NCI-H82 (cell line): ENCODE measurements around the gene STK25.

ENCODE experiments used
- DNase-seq: peaks from one replicate; lab custom pipeline; 2025; lab: John Stamatoyannopoulos, UW

The STK25 gene

DNA sequence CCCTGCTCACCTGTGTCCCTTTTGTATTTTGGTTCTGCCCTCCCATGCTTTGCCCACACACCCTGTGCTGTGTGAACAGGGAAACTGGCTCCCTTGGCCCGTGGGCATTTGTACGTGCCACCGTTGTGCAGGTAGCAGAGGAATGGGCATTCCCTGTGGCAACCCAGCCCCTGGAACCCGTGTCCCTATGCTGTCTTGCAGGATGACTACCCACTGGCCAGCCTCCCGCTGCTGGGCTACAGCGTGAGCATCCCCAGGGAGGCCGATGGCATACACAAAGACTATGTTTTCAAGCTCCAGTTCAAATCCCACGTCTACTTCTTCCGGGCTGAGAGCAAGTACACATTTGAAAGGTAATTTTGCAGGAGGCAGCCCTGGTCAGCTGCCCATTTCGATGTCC, 15.3 kb downstream of the STK25 start:
- no peak for DNase-seq

- DNase-seq = peak; percentile 28
Observed at GRCh38 chr2:241492174-241492565, 16.2 kb downstream of the STK25 start.

GRCh38 chr2:241491549-241492173, 16.7 kb downstream of the STK25 start:
- DNase-seq = no peak

GRCh38 chr2:241490825-241491506, 17.4 kb downstream of the STK25 start:
- no peak for DNase-seq

DNA sequence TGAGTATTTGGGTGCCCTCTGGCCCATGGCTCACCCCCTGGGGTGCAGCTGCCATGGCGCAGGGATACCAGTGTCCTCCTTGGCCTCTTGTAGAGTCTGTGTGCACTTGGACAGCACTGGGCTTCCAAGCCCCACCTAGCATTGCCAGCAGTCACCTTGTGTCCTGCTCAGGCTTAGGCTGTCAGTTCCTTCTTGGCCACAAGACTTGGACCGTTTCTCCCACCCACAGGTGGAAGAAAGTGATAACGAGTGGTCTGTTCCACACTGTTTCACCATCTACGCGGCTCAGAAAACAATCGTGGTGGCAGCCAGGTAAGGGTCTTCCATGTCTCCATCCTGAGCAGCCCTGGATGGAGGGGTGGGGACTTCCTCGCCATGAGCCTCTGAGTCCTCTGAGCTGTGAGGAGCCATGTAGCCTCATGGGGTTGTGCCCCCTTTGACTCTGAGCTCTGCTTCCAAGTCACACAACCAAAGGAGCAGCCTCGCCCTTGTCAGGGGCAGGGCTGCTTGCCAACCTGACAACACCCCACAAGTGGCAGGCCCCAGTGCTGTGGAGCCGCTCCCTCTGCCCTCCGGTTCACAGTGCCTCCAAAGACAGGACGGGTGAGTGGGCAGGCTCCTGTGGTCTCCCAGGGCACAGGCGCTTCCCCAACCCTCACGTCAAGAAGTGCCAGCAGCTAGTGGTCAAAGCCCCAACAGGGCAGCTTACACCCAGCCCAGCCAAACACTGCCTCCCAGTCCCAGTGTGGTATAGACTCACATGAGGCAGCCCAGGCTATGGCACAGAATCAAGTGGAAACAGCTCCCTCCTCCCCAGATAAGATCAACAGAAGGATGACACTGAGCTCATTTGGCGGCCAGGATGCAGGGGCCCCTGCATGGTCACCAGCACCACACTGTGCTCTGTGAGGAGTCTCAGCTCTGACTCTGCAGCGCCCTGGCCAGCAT, 18.4 kb downstream of the STK25 start:
- DNase-seq = no peak

DNA sequence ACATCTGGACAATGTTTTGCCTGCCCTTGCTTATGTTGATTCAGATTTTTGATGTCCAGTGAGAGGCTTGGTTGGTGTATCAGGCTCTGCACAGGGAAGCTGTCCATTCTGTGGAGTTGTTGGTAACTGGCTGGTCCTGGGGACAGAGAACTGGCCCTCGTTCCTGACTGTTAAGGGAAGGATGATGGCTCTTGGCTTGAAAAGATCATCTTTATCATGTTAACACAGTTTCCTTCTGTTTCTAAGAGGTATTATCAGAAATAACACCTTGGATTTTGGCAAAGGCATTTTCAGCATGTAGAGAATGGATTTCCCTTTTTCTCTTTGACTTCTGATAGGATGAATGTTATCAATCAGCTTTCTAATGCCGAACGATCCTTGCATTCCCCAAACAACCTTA, 19.3 kb downstream of the STK25 start:
- DNase-seq = no peak

GRCh38 chr2:241485172-241485911, 23.0 kb downstream of the STK25 start:
- no peak for DNase-seq

DNA sequence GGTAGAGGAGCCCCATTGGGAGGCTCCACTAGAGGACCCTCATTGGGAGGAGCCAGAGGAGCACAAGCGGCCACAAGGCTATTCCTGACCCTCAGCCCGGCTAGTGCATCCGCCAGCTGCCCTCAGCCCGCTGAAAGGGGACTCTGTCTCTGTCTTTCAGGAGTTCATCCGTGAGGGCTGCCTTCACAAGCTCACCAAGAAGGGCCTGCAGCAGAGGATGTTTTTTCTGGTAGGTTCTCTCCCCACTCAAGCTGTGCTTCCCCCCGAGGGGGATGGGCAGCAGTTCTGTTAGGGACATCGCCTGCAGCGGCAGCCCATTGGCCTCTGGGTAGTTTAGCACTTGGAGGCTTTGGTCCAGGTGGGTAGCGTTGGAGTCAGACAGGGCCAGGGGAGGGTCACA, 25.1 kb downstream of the STK25 start:
- DNase-seq = no peak

- peak; percentile 75 for DNase-seq
Observed at GRCh38 chr2:241482126-241482955, 26.0 kb downstream of the STK25 start.

- no peak for DNase-seq
Observed at GRCh38 chr2:241481687-241482086, 26.7 kb downstream of the STK25 start.

- DNase-seq = no peak
Observed at GRCh38 chr2:241479026-241479898, 29.1 kb downstream of the STK25 start.

GRCh38 chr2:241478166-241478565, 30.2 kb downstream of the STK25 start:
- no peak for DNase-seq

- no peak for DNase-seq
Observed at GRCh38 chr2:241475267-241475666, 33.1 kb downstream of the STK25 start.

DNA sequence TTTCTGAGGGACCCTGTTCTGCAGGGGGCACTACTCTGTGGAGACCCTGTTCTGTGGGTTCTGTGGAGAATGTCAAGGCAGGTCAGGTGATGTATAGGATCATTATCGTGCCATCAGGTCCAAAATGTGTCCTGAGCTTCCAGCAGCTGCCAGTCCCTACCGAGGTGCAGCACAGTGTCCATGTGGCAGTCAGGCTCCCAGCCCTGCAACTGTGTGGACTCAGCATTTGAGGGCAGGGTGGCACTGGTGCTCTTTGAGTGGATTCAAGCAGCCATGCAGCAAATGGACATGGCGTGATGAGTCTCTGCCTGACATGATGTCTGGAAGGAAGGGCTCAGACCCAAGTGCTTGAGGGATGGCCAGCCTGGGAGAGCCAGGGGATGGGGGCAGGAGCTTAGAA, 35.0 kb downstream of the STK25 start:
- no peak for DNase-seq

DNA sequence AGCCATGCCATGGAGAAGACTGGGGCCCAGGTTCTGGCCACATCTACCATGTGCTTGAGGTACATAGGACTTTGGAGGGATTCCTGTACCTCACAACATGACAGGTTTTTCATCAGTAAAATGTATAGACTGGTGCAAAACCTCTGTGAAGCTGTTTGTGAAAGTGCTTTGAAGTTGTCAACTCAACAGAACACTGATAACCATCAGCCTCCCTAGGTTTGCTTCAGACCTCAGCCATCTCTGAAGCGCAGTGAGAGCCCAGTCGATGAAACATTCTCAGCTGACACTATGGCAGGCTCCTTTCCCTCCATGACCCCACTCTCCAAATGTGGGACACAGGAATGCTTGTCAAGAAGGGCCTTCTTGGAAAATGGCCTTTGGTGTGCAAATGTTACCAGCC, 38.6 kb downstream of the STK25 start:
- DNase-seq = no peak

DNA sequence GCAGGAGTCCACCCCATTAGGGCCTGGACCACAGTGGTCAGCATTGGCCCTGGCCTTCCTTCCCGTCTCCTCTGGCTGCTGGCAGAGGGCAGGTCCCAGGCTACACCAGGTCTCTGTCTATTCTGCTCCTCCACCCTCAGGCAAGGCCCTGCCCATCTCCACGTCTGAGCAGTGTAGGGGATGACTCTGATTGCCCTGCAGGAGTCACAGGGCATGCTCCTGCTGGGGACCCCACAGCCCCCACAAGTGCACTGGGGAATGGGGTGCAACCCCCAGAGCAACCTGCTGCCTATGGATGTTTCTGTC, 40.0 kb downstream of the STK25 start:
- DNase-seq = no peak

DNA sequence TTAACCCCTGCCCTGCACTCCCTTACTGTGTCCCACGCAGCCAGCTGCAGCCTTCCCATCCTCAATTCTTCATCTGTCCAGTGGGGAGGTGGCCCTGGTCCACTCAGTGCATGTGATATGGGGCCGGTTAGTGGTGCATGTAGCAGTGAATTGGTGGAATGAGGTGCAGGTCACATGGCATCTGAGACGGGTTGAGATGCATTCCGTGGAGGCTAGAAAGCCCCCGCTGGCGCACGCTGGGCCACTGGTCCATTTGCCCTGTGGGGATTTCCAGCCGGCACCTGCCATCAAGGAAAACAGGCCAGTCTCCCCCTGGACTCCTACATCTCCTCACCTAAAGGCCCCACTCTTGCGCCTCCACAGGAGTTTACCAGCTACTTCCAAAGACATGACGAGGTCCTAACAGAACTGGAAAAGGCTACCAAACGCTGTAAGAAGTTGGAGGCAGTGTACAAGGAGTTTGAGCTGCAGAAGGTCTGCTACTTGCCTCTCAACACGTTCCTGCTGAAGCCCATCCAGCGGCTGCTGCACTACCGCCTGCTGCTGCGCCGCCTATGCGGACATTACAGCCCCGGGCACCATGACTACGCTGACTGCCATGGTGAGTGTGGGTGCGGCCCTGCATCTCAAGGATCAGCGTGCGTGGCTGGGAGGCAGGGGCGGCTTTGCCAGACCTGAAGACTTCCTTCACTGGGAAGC, 40.5 kb downstream of the STK25 start:
- no peak for DNase-seq

DNA sequence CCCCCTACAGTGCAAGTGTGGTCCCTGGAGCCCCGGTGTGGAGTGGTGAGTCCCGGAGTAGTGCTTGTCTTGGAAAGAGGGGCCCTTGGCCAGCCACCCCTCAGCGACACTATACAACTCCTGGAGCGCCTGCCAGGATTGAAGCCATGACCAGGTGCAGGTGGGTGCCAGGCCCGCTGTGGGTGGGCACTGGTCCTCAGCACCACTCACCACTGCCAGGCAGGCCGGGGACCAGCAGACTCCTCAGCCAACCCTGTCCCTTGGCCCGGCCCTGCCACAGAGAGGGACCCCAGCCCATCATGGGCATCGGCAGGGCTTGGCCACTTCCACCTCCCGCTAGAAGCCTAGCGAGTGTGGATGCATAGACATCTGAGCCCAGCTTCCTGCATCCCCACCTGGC, 42.2 kb downstream of the STK25 start:
- no peak for DNase-seq

DNA sequence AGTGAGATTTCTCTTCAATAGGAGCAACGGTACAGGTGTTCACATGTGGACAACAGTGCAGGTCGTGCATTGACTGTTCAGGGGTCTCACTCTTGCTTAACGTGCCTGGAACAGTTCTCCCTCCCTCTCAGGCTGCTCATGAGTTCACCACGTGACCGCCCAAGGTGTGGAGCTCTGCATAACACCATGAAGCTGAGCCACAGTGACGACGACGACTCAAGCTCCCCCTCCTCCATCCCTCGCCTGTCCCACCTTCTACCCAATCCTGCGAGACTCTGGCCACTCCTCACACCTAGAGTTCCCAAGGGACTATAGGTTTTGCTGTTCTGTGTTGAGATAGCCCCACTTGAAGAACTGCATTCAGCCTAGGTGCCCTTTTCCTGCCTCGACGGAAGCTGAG, 42.8 kb downstream of the STK25 start:
- DNase-seq = peak; percentile 21
